K562 (cell line): ENCODE results near the gene SNX30. TPM values are rescaled to one million over a fixed set of nuclear protein-coding genes. Genes with fewer than 3 reads are reported as not detected.

Experiments used
- ATAC-seq: fragments of 200-7000 bp; cut with Tn5 transposase; 3 replicates; pipeline ENCODE4 v1.9.1; 2020; ENCODE audit warnings: moderate library complexity
- BruUV-seq: library from RNA; stranded (reverse); fragments of 400-500 nt; replicated peaks from 2 replicates; lab custom pipeline; 2021; lab: Mats Ljungman, UMichigan
- CTCF ChIA-PET: fragments of 300-600 bp; formaldehyde crosslinking; extraction: SDS; loops from one replicate; lab custom pipeline; 2021; ENCODE audit warnings: low intra/inter-chr PET ratio; lab: Yijun Ruan, JAX
- POLR2A ChIA-PET: fragments of 300-600, 350-650 bp; sonication (Branson Sonifier 250); formaldehyde crosslinking; extraction: SDS; loops from one replicate; lab custom pipeline; 2021; ENCODE audit warnings: antibody characterized with exemption, inconsistent platforms; lab: Yijun Ruan, JAX
- DNase-seq, 4 experiments: peaks; one replicate each; pipeline versions ENCODE4 v3.0.0 to v3.0.0-alpha.2; 2011 to 2018; ENCODE audit warnings: low spot score in 3 of 4, mixed read lengths in 3 of 4; ENCODE audit errors: extremely low read depth in 1 of 4
- FAIRE-seq: peaks from 2 replicates; lab custom pipeline; 2011; peaks lifted over from hg19 to GRCh38; lab: Jason Lieb, UNC
- H2AFZ ChIP-seq: 2 replicates; pipeline ENCODE4 v1.6.0; 2011; ENCODE audit warnings: low read depth, low read length, control low read depth, inconsistent platforms
- H3K27ac ChIP-seq: fragments of 200-600 bp; 3 replicates; pipeline ENCODE4 v1.8.0; 2011; ENCODE audit warnings: low read depth, mild to moderate bottlenecking, control low read depth, inconsistent platforms, low read length, moderate library complexity, mixed read lengths; ENCODE audit errors: extremely low read depth
- H3K27me3 ChIP-seq, 2 experiments: fragments of 300-600 bp in 1 of 2; 2 replicates in 1 of 2; 3 replicates in 1 of 2; pipeline versions ENCODE4 v1.6.0 to v1.8.0; 2011; ENCODE audit warnings: inconsistent platforms in 2 of 2, low read length in 2 of 2, mild to moderate bottlenecking in 1 of 2, mixed read lengths in 1 of 2, moderate library complexity in 1 of 2; ENCODE audit not compliant: control insufficient read depth in 2 of 2, insufficient read depth in 2 of 2
- H3K36me3 ChIP-seq: fragments of 300-600 bp; 3 replicates; pipeline ENCODE4 v1.8.0; 2011; ENCODE audit warnings: mild to moderate bottlenecking, low read length, inconsistent platforms; ENCODE audit not compliant: control insufficient read depth, insufficient read depth
- H3K4me1 ChIP-seq, 2 experiments: fragments of 200-600 bp in 1 of 2; replicated peaks in 1 of 2; 2 replicates in 1 of 2; 3 replicates in 1 of 2; pipeline versions ENCODE4 v1.5.1 to v1.8.0; 2011; ENCODE audit warnings: inconsistent platforms in 2 of 2, low read length in 2 of 2, mild to moderate bottlenecking in 1 of 2, mixed read lengths in 1 of 2, moderate library complexity in 1 of 2; ENCODE audit not compliant: control insufficient read depth in 2 of 2, insufficient read depth in 2 of 2
- H3K4me2 ChIP-seq: 2 replicates; pipeline ENCODE4 v1.6.1; 2011; ENCODE audit warnings: low read length, control low read depth, inconsistent platforms, mixed read lengths; ENCODE audit not compliant: insufficient read depth
- H3K4me3 ChIP-seq: fragments of 200-600 bp; sonication (generic), shearing (Covaris generic); 2 replicates; pipeline ENCODE4 v1.5.1; 2016; ENCODE audit warnings: control low read depth, inconsistent platforms
- H3K79me2 ChIP-seq: fragments of 200-600 bp; 3 replicates; pipeline ENCODE4 v1.8.0; 2011; ENCODE audit warnings: low read length, inconsistent platforms; ENCODE audit not compliant: control insufficient read depth, insufficient read depth
- H3K9ac ChIP-seq, 2 experiments: 2 replicates each; pipeline versions ENCODE4 v1.6.0 to v1.6.1; 2011; ENCODE audit warnings: low read depth in 2 of 2, low read length in 2 of 2, control low read depth in 1 of 2, inconsistent platforms in 1 of 2, mild to moderate bottlenecking in 1 of 2, mixed read lengths in 1 of 2; ENCODE audit not compliant: insufficient read depth in 1 of 2
- H3K9me1 ChIP-seq: one replicate; pipeline ENCODE4 v1.6.0; 2011; ENCODE audit warnings: inconsistent platforms, mild to moderate bottlenecking, low read length, moderate library complexity; ENCODE audit not compliant: control insufficient read depth, insufficient read depth
- H3K9me3 ChIP-seq: replicated peaks from 2 replicates; pipeline ENCODE4 v1.5.1; 2011; ENCODE audit warnings: low read depth, low read length, inconsistent platforms; ENCODE audit not compliant: control insufficient read depth, insufficient read depth
- H4K20me1 ChIP-seq: replicated peaks from 2 replicates; pipeline ENCODE4 v1.6.1; 2011; ENCODE audit warnings: low read length, inconsistent platforms, mixed read lengths; ENCODE audit not compliant: control insufficient read depth, insufficient read depth
- FOXK1 ChIP-seq: sonication (generic); formaldehyde crosslinking; IDR thresholded peaks from 2 replicates; pipeline ENCODE4 v1.8.0; 2022; ENCODE audit warnings: missing genetic modification reagents, mild to moderate bottlenecking, borderline replicate concordance
- RCOR1 ChIP-seq, 2 experiments: IDR thresholded peaks; 2 replicates each; pipeline ENCODE4 v1.6.1; 2012; ENCODE audit warnings: low read depth in 2 of 2, low read length in 2 of 2, borderline replicate concordance in 1 of 2, improper control_type of control experiment in 1 of 2
- SRF ChIP-seq, 2 experiments: fragments of 250-450, 450-650 bp in 1 of 2; sonication (Bioruptor Pico) in 1 of 2; sonication (generic) in 1 of 2; formaldehyde crosslinking; IDR thresholded peaks; 2 replicates each; pipeline versions ENCODE4 v1.5.0 to v1.5.1; 2020 to 2022; ENCODE audit warnings: mild to moderate bottlenecking in 1 of 2, missing genetic modification reagents in 1 of 2
- ZNF274 ChIP-seq: IDR thresholded peaks from 2 replicates; pipeline ENCODE4 v1.6.1; 2011; ENCODE audit warnings: low read depth, mild to moderate bottlenecking, low read length, moderate library complexity, borderline replicate concordance
- WGBS: fragments of 100-300 bp; shearing (Covaris generic); methylation state at CpG from one replicate; pipeline ENCODE4 v1.1.6; 2016; ENCODE audit warnings: low coverage, mixed read lengths; ENCODE audit not compliant: insufficient coverage; ENCODE audit errors: missing lambda C conversion rate; 5-methylcytosine and 5-hydroxymethylcytosine counted together
- in situ Hi-C: fragments of 300-500 bp; cut with MboI; formaldehyde crosslinking; loops from 4 replicates; pipeline ENCODE4 v1.15.0; 2018; ENCODE audit warnings: inconsistent platforms, mixed read lengths
- intact Hi-C: fragments of 100-400 bp; cut with micrococcal nuclease; formaldehyde crosslinking; loops from 2 replicates; pipeline ENCODE4 v1.14.2; 2022
- polyA plus RNA-seq, 8 experiments: library from polyadenylated mRNA; depleted of rRNA in 4 of 8; stranded (reverse) in 5 of 8; unstranded in 3 of 8; fragments of >200 nt; fragmentation: Nextera tagmentation in 2 of 8; fragmentation: Illumina TruSeq in 1 of 8; extraction: Ambion mirVana in 2 of 8; extraction: Trizol in 1 of 8; gene quantifications; 2 replicates each; pipeline versions ENCODE4 v1.2.1 to v1.2.3, GENCODE V29; 2011 to 2014; ENCODE audit warnings: inconsistent platforms in 1 of 8, missing spikeins in 1 of 8
- total RNA-seq, 7 experiments: library from RNA; depleted of rRNA in 6 of 7; stranded (reverse); fragments of >200 nt in 6 of 7; fragmentation: Illumina TruSeq in 2 of 7; extraction: Trizol in 2 of 7; gene quantifications; 2 replicates each; pipeline versions ENCODE4 v1.2.1 to v1.2.3, GENCODE V29; 2011 to 2021; ENCODE audit warnings: low replicate concordance in 1 of 7
- TF ChIP-seq, protein P1 (sequence below): sonication (generic); formaldehyde crosslinking; IDR thresholded peaks from 2 replicates; pipeline ENCODE4 v1.8.0; 2023; ENCODE audit warnings: mild to moderate bottlenecking, missing genetic modification reagents

Gene SNX30
- total and polyA plus RNA-seq, 9 of the 15 experiments (the other 6 are each of a cell fraction or from before 2014, with no cell fraction given) = 0.76 to 5.9 (median 3.3) TPM

DNA sequence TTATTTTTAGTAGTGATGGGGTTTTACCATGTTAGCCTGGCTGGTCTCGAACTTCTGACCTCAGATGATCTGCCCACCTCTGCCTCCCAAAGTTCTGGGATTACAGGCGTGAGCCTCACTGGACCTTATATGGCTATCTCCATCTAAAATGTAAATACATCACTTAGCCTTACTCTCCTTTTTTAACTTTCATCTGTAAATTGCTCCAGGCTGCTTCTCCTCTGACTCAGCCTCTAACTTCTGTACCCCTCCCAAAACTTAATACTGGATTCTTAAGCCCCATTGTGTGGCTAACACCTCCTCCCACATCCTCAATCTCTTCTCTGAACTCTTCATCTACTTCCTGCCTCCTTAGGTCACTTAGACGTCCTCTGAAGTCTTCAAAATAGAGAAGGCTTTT is 4.0 kb downstream of the SNX30 start:
- in situ Hi-C loops = no loop called here
- Histone ChIP-seq H3K4me2 (no peak overlapping the region), H3K9me1 (no peaks in the 10 kb centered on the region), H3K36me3 (no peaks in the 10 kb centered on the region), H3K79me2 (peaks cover 8% of the 10 kb centered on the region; the same call in 2 of the 3 replicates), H3K27ac (no peak overlapping the region), H3K4me1 (peaks cover 15 to 25% of the 10 kb centered on the region in 2 experiments), H2AFZ (no peak overlapping the region), H3K9ac (no peak overlapping the region), H3K27me3 (no peaks in the 10 kb centered on the region), H3K4me3 (no peak overlapping the region), H3K9me3 (no peaks in the 10 kb centered on the region), H4K20me1 (no peaks in the 10 kb centered on the region; the same call in 1 of the 2 replicates)
- no TSS peak for BruUV-seq
- FAIRE-seq = no peak
- no peak for DNase-seq
- ChIA-PET POLR2A (no interaction called here), CTCF (no interaction called here)
- ATAC-seq = no peak
- intact Hi-C loops = no loop called here
- WGBS = 20% methylated on average over 3 of the region's 3 CpGs
- TF ChIP-seq RCOR1 (IDR thresholded peaks at IDR 0.05; ENCODE audit: borderline replicate concordance in 1 of 2, low read depth in 2 of 2, low read length in 2 of 2) (peak in 1 of 2 experiments; percentile 36; a peak in 1 of 4 replicates), FOXK1 (CRISPR knock-in tag) (no peak), ZNF274 (no peak), SRF (CRISPR knock-in tag; IDR thresholded peaks at IDR 0.05) (peak in 1 of 2 experiments; percentile 84; a peak in 2 of 4 replicates)
- TF ChIP-seq, protein P1, sequence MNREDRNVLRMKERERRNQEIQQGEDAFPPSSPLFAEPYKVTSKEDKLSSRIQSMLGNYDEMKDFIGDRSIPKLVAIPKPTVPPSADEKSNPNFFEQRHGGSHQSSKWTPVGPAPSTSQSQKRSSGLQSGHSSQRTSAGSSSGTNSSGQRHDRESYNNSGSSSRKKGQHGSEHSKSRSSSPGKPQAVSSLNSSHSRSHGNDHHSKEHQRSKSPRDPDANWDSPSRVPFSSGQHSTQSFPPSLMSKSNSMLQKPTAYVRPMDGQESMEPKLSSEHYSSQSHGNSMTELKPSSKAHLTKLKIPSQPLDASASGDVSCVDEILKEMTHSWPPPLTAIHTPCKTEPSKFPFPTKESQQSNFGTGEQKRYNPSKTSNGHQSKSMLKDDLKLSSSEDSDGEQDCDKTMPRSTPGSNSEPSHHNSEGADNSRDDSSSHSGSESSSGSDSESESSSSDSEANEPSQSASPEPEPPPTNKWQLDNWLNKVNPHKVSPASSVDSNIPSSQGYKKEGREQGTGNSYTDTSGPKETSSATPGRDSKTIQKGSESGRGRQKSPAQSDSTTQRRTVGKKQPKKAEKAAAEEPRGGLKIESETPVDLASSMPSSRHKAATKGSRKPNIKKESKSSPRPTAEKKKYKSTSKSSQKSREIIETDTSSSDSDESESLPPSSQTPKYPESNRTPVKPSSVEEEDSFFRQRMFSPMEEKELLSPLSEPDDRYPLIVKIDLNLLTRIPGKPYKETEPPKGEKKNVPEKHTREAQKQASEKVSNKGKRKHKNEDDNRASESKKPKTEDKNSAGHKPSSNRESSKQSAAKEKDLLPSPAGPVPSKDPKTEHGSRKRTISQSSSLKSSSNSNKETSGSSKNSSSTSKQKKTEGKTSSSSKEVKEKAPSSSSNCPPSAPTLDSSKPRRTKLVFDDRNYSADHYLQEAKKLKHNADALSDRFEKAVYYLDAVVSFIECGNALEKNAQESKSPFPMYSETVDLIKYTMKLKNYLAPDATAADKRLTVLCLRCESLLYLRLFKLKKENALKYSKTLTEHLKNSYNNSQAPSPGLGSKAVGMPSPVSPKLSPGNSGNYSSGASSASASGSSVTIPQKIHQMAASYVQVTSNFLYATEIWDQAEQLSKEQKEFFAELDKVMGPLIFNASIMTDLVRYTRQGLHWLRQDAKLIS (CRISPR knock-in tag) = no peak
